CD1c-positive myeloid dendritic cell (primary cell): ENCODE results near the gene RASA4B.
"Not testable (repeated sequence)": the region's sequence is repeated elsewhere in the genome, so short reads cannot be mapped to it uniquely, and the experiment has no call there.

Experiments used
- DNase-seq: peaks from one replicate; pipeline ENCODE4 v3.0.0-alpha.2; 2016; ENCODE audit errors: extremely low spot score

Gene RASA4B

DNA sequence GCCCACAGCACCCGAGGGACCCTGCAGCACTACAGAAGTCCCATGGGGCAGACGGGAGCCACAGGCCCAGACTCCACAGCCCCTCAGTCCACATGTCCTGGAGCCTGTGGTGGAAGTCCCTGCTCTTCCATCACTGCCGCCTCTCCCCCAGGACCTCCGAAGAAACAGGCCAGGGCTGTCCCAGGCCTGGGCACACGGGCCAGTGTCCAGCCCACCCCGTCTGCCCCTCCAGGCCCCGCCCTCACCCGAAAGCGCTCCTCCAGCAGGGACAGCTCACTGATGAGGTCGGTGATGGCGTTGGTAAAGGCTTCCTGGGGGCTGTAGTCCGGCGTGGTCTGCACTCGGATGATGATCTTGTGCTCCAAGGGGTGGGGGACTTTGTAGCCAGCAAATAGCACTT is 43.5 kb downstream of the RASA4B start:
- DNase-seq: not testable (repeated sequence)

GRCh38 chr7:102473271-102473991 is 44.1 kb downstream of the RASA4B start:
- no peak for DNase-seq

DNA sequence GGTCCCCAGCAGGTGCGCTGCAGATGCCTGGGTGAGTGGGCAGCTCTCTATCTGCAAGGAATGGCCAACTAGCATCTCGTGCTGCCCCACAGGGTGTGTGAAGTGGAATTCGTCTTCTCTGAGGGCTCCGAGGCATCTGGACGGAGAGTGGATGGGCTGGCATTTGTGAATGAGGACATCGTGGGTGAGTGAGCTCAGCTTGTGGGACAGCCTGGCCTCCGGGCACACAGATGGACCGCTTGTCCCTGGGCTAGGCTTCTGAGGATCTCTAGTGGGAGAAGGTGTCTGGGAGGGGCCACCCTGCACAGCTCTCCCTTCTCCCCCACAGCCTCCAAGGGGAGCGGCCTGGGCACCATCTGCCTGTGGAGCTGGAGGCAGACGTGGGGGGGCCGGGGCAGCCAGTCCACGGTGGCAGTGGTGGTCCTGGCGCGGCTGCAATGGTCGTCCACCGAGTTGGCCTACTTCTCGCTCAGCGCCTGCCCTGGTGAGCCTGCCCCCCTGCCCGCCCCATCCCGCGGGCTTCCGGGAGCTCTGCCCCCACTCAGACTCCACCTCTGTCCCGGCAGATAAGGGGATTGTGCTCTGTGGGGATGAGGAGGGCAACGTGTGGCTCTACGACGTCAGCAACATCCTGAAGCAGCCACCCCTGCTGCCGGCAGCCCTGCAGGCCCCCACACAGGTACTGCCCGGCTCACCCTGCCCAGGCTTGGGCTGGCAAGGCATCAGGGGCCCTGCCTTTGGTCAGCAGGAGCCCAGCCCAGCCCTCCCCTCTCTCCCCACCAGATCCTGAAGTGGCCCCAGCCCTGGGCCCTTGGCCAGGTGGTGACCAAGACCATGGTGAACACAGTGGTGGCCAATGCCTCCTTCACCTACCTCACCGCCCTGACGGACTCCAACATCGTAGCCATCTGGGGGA is 45.2 kb downstream of the RASA4B start:
- no peak for DNase-seq

- no peak for DNase-seq
These were observed 45.8 kb downstream of the RASA4B start for GRCh38 chr7:102471791-102472125.

DNA sequence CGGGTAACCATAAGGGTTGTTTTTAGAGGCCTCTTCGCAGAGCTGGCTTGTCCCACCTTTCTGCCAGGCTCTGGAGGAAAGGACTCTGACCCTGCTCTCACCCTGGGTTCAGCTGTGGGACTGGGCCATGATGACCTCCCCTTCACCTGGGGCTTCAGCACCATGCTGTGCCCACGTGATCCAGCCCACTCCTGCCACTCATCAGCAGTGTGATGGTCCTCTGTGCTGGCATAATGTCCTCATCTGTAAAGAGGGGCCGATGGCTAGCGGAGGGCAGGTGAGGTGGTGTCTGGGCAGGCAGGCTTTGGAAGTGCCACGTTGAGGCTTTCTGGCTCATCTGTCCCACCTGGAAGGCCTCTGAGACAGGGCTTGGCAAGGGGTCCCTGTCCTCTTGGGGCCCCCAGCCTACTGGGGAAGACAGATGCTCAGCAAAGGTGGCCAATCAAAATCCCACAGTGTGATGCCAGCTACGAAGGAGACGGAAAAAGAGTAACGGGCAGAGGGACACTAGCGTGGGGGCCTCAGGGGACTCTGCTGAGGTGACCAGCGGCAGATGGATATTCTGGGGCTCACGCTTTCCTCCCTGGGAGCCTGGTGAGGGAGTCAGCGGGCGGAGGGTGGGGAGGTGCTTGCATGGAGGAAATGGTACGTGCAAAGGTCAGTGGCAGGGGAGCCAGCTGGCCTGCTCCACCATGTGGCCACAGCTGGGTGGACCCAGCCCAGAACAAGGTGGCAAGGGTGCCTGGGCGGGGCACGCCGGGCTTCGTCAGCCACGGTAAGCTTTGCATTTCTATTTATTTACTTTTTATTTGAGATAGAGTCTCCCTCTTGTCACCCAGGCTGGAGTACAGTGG is 47.4 kb downstream of the RASA4B start:
- no peak for DNase-seq

GRCh38 chr7:102469351-102469971 is 48.1 kb downstream of the RASA4B start:
- no peak for DNase-seq

GRCh38 chr7:102468478-102469350 is 48.9 kb downstream of the RASA4B start:
- DNase-seq: no peak

- no peak for DNase-seq
These were observed 49.7 kb downstream of the RASA4B start for GRCh38 chr7:102467581-102468477.

DNA sequence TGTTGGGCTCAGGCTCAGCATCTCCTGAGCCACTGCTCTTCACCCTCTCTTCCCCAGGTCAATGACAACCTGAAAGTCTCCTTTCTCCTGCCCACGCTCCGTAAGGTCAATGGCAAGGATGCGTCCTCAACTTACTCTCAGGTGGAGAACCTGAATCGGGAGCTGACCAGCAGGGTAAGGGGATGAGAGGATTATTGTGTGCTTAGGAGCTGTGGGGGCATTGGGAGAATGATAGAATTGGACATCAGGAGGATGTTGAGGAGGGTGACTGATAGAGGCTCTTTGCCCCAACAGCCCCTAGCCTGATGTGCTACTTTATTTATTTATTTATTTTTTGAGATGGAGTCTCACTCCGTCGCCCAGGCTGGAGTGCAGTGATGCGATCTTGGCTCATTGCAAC is 51.5 kb downstream of the RASA4B start:
- DNase-seq: no peak

DNA sequence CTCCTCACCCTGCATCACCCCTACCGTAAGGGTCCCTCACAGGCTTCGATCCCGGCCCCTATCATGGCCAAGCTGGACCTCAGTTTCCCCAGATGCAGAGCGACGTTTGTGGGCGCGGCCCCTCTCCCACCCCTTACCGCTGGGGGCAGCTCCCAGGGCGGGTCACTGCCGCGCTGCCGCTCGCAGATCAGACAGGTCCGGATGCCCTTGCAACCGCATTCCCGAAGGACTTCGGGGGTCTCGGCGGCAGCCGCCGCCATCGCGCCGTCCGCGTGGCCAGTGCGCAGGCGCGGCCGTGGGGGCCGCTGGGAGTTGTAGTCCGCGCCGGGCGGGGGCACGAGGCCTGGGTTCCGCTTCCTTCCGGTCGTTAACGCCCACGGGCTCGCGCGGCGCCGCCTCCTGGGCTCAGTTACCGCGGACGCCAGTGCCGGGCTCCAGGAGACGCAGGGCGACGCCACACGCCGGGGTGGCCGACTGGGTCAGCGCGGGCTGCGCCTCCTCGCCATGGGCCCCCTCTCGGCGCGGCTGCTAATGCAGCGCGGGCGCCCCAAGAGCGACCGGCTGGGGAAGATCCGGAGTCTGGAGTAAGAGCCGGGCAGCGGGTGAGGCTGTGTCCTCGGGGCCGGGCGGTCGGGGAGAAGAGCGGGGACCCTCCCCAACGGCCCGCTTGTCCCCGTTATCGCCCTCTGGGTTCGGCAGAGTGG is 52.8 kb downstream of the RASA4B start, which contains the start of the genes ALKBH4 and LRWD1:
TSS of gene ALKBH4 (minus strand) at position 287 of the 704 bp plus-strand sequence. CDS start at position 260, 27 bp downstream.
TSS of gene LRWD1 (plus strand) at position 408 of the 704 bp plus-strand sequence. CDS start at position 505, 97 bp downstream.
- DNase-seq: peak; percentile 98

- DNase-seq: peak; percentile 7
These were observed 53.6 kb downstream of the RASA4B start for GRCh38 chr7:102463841-102464576.

- DNase-seq: no peak
These were observed 57.1 kb downstream of the RASA4B start for GRCh38 chr7:102460467-102460866.

DNA sequence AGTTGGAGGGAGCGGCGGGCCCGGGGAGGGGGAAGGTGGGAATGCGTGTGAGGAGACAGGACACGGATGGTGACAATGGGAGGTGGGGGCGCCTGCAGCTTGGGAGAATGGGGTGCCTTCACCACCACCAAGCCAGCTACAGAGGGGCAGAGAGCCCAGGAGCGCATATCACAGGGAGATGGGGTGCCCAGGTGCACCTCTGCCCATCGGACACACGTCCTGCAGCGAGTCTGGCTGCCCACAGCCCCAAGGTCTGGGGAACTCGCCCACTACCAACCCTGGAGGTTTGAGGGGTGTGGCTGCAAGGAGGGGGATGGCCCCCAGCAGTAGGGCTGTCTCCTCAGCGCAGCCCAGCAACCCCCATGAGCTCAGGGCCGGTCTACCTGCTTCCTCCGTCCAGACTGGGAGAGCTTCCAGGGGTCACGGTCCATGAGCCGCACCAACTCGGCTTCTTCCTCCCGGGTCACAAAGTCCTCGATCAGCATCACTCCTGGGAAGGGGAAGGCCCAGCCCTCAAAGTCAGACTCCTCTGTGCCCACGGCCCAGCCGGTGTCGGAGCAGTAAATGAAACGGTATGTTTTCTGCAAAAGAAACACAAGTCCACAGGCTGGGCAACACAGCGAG is 58.2 kb downstream of the RASA4B start:
- no peak for DNase-seq

DNA sequence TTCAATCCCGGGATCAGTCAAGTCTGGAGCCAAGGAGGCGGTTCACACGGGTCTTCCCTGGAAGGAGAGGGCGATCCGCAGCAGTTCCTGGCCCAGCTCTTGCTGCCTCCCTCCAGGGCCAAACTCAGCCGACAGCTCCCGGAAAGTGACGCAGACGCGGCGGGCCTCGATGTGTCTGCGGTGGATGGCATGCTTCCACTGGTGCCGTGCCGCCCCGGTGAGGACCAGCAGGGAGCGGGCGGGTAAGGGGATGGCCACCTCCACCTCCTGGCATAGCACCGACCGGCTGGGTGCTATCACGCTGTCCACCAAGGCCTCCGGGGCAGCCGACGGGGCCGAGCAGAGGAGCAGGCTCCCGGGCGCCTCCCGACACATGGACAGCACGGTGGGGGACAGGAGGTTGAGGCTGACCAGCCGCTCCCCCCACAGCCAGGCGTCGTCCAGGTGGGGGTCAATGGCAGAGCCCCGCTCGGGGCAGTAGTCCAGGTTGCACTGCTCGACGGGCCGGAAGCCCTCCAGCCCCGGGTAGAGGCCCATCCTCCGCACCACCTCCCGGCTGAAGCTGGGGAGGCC is 60.1 kb downstream of the RASA4B start:
- DNase-seq: no peak

- DNase-seq: no peak
These were observed 61.2 kb downstream of the RASA4B start for GRCh38 chr7:102456327-102456726.

- DNase-seq: no peak
These were observed 62.0 kb downstream of the RASA4B start for GRCh38 chr7:102455596-102455995.

DNA sequence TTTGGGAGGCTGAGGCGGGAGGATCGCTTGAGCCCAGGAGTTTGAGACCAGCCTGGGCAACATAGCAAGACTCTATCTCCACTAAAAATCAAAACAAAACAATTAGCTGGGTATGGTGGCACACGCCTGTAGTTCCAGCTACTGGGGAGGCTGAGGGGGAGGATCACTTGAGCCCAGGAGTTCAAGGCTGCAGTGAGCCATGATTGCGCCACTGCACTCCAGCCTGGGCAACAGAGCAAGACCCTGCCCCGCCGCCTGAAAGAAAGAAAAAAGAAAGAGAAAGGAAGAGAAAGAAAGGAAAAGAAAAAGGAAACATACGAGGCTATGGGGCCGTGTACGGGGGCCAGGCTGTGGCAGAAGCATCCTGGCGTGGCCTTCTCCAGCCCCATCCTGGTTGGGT is 62.6 kb downstream of the RASA4B start:
- not testable (repeated sequence) for DNase-seq
